GM20000 (cell line): ENCODE measurements around the gene MXRA8.

Source experiments
- DNase-seq: peaks from one replicate; pipeline ENCODE4 v3.0.0; 2012; ENCODE audit warnings: low spot score
- CTCF ChIP-seq: IDR thresholded peaks from 2 replicates; pipeline ENCODE4 v1.5.1; 2012; ENCODE audit warnings: mild to moderate bottlenecking, control low read depth; ENCODE audit errors: extremely low read depth, missing control alignments

Gene MXRA8

GRCh38 chr1:1345860-1346500 lies 12.4 kb downstream of the MXRA8 start:
- no peak for TF ChIP-seq CTCF
- DNase-seq = no peak

GRCh38 chr1:1345384-1345783 lies 13.0 kb downstream of the MXRA8 start:
- DNase-seq = no peak
- TF ChIP-seq CTCF = no peak

- DNase-seq = no peak
- TF ChIP-seq CTCF = no peak
Observed at GRCh38 chr1:1344655-1345361, 13.5 kb downstream of the MXRA8 start.

GRCh38 chr1:1343811-1344421 lies 14.4 kb downstream of the MXRA8 start:
- DNase-seq = no peak

GRCh38 chr1:1342584-1343115 lies 15.7 kb downstream of the MXRA8 start:
- no peak for TF ChIP-seq CTCF
- DNase-seq = no peak

More at GRCh38 chr1:1343811-1344421, 14.4 kb downstream of the MXRA8 start:
- no peak for TF ChIP-seq CTCF

- no peak for TF ChIP-seq CTCF
- no peak for DNase-seq
Observed at GRCh38 chr1:1342061-1342562, 16.2 kb downstream of the MXRA8 start.

GRCh38 chr1:1341549-1342021 lies 16.8 kb downstream of the MXRA8 start:
- TF ChIP-seq CTCF = no peak
- no peak for DNase-seq
